ENCODE data around the gene VCL.
"Not testable (repeated sequence)": the region's sequence is repeated elsewhere in the genome, so short reads cannot be mapped to it uniquely, and the experiment has no call there.

The VCL gene

DNA sequence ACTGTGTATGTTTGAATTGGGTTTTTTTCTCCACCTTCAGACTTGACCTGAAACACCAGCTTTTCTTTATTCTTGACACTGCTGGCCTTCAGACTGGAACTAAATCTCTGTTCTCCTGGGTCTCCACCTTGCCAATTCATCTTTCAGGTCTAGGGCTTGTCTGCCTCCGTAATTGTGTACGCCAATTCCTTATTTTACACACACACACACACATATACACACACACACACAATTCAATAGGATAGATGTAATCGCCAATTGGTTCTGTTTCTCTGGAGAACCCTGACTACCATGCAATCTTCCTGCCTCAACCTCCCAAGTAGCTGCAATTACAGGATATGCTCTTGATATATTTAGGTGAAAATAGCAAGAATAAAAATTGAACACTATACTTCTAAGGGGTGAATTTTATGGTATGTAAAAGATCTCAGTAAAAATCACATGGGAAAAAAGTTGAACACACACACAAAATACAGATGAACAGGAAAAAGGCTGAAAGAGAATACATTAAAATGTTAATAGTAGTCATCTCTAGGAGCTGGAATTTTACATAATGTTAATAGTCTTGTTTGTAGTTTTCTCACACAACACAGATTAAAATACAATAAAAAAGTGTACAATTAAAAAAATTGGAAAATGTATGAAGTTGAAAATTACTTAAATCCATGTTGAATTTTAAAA lies 6.6 kb upstream of the VCL start:
- H3K4me3 ChIP-seq = no peak overlapping the region
- peaks cover 50% of the 10 kb centered on the region for H3K4me1 ChIP-seq
- H3K9me3 ChIP-seq = no peaks in the 10 kb centered on the region
- peak overlapping the region; percentile 66 for H3K4me2 ChIP-seq
- no peaks in the 10 kb centered on the region for H3K27me3 ChIP-seq
- no peaks in the 10 kb centered on the region for H3K36me3 ChIP-seq
- H3K9ac ChIP-seq = no peak overlapping the region
- H3K27ac ChIP-seq = peak overlapping the region; percentile 18; the same call in 1 of the 2 replicates
- TF ChIP-seq Cebpa-rat (IDR thresholded peaks at IDR 0.05) = no peak
- H4K20me1 ChIP-seq = no peaks in the 10 kb centered on the region

DNA sequence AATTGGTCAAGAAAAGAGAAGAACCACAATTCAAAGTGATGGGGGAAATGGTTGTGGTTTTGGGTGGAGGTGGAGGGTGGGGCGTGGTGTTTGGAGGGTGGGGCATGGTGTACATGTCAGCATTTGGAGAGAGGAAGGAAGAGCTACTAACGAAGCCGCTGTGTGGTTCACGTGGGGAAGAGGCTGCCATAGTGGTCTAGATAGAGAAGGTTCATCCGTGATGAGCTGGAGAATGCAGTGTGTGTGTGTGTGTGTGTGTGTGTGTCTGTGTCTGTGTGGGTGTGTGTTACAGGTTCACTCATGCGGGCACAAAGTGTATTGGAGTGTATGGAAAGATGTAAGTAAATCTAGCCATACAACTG lies 6.1 kb upstream of the VCL start:
- Histone ChIP-seq H3K4me3 (no peak overlapping the region), H3K27ac (0 out of 2 replicates have a peak overlapping the region, but pooled peaks have one; percentile 35), H3K36me3 (no peaks in the 10 kb centered on the region), H3K9ac (no peak overlapping the region), H3K4me2 (peak overlapping the region; percentile 66), H3K27me3 (no peaks in the 10 kb centered on the region), H3K9me3 (no peaks in the 10 kb centered on the region), H4K20me1 (no peaks in the 10 kb centered on the region), H3K4me1 (peaks cover 50% of the 10 kb centered on the region)
- no peak for TF ChIP-seq Cebpa-rat (IDR thresholded peaks at IDR 0.05)

DNA sequence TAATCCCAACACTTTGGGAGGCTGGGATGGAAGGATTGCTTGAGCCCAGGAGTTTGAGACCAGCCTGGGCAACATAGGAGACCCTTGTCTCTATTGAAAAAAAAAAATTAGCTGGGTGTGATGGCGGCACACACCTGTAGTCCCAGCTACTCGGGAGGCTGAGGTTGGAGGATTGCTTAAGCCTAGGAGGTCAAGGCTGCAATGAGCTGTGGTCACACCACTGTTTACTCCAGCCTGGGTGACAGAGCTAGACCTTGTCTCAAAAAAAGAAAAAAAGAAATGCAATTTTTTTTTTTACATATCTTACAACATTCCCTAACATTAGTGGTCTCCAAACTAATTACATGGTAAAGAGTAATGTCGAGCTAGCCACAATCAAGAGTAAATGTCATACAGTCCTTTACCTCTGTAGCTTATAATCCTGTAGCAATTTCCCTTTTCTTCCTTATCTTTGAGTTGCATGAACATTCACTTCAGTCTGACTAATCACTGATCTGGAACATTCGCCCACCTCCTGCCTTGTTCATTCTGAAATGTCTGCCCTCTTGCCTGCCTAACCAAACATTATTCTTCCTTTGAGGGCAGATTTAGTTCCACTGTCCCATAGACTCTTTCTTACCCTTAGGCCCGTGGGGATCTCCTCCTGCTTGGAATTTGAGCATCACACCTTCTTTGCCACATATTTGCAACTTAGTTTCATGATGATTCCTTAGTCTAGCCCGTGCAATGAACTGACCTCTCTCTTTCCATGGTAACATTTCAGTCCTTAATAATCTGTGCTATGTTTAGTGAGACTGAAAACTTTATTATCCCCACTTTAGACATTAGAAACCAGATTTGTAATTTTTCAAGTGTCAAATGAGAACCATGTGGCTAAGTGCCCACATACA lies 4.8 kb upstream of the VCL start:
- no peaks in the 10 kb centered on the region for H3K27me3 ChIP-seq
- no peak overlapping the region for H3K4me3 ChIP-seq
- H3K36me3 ChIP-seq = no peaks in the 10 kb centered on the region
- peak overlapping the region; percentile 66 for H3K4me2 ChIP-seq
- H3K4me1 ChIP-seq = peaks cover 50% of the 10 kb centered on the region
- no peak overlapping the region; the same call in 1 of the 2 replicates for H3K27ac ChIP-seq
- no peak for TF ChIP-seq Cebpa-rat (IDR thresholded peaks at IDR 0.05)
- peaks cover 2% of the 10 kb centered on the region for H4K20me1 ChIP-seq
- H3K9ac ChIP-seq = no peak overlapping the region
- H3K9me3 ChIP-seq = no peaks in the 10 kb centered on the region

DNA sequence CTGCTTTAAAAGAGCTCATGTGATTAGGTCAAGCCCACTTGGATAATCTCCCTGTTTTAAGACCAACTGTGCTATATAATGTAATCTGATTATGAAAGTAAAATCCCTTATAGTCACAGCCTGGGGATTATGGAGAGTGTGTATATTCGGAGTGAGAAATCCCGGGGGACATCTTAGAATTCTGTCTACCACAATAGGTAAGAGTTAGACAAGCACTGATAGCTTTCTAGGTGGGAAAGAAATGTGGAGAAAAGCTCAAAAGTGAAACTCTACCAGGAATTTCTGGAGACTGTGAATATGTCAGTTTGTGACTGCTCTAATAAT lies 2.9 kb upstream of the VCL start:
- H3K4me3 ChIP-seq = no peak overlapping the region
- H3K4me2 ChIP-seq = peak overlapping the region; percentile 30
- no peaks in the 10 kb centered on the region for H3K36me3 ChIP-seq
- peaks cover 54% of the 10 kb centered on the region for H3K4me1 ChIP-seq
- no peak overlapping the region; the same call in 1 of the 2 replicates for H3K27ac ChIP-seq
- H3K9me3 ChIP-seq = no peaks in the 10 kb centered on the region
- H4K20me1 ChIP-seq = peaks cover 20% of the 10 kb centered on the region
- no peaks in the 10 kb centered on the region for H3K27me3 ChIP-seq
- TF ChIP-seq Cebpa-rat (IDR thresholded peaks at IDR 0.05) = no peak
- H3K9ac ChIP-seq = peak overlapping the region; percentile 6; the same call in 1 of the 2 replicates

DNA sequence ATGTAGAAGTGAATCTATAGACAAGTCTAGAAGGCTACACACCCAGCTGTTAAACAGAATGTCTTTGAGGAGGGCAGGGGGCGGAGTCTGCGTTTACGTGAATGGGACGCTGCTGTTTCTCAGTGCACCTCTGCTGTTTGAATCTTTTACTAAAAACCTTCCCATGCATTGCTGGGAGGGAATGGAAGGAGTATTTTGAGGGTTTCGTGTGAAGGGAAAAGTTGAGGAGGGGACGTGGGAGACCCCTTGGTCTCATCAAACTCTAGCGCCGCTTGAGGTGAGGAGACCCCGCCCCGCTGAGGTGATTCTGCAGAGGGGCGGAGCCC lies 492 bp upstream of the VCL start:
- TF ChIP-seq Cebpa-rat (IDR thresholded peaks at IDR 0.05) = no peak
- peaks cover 20% of the 10 kb centered on the region for H4K20me1 ChIP-seq
- peaks cover 8% of the 10 kb centered on the region; the same call in 1 of the 2 replicates for H3K36me3 ChIP-seq
- no peaks in the 10 kb centered on the region for H3K27me3 ChIP-seq
- H3K4me1 ChIP-seq = peaks cover 60% of the 10 kb centered on the region
- H3K4me2 ChIP-seq = peak overlapping the region; percentile 94
- no peaks in the 10 kb centered on the region for H3K9me3 ChIP-seq
- peak overlapping the region; percentile 93 for H3K4me3 ChIP-seq
- H3K9ac ChIP-seq = peak overlapping the region; percentile 90
- peak overlapping the region; percentile 84 for H3K27ac ChIP-seq

DNA sequence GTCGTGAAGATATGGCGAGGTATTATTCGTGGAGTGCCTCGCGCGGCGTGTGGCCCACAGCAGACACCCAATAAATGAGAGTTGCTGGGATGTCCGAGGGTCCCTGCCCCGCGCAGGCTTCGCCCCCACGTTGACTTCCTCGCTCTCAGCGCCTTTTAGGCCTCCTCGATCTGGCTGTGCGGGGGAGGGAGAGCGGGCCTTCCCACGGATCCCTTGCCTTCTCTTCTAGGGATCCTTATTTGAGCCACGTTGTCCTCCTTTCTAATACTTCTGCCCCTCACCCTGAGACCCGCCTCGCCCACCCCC lies 660 bp downstream of the VCL start:
- H3K27ac ChIP-seq = peak overlapping the region; percentile 84
- peak overlapping the region; percentile 94 for H3K4me2 ChIP-seq
- no peaks in the 10 kb centered on the region for H3K27me3 ChIP-seq
- no peaks in the 10 kb centered on the region for H3K9me3 ChIP-seq
- peaks cover 20% of the 10 kb centered on the region for H4K20me1 ChIP-seq
- H3K4me1 ChIP-seq = peaks cover 60% of the 10 kb centered on the region
- H3K36me3 ChIP-seq = peaks cover 9% of the 10 kb centered on the region; the same call in 1 of the 2 replicates
- no peak for TF ChIP-seq Cebpa-rat (IDR thresholded peaks at IDR 0.05)
- H3K4me3 ChIP-seq = peak overlapping the region; percentile 93
- peak overlapping the region; percentile 90 for H3K9ac ChIP-seq

DNA sequence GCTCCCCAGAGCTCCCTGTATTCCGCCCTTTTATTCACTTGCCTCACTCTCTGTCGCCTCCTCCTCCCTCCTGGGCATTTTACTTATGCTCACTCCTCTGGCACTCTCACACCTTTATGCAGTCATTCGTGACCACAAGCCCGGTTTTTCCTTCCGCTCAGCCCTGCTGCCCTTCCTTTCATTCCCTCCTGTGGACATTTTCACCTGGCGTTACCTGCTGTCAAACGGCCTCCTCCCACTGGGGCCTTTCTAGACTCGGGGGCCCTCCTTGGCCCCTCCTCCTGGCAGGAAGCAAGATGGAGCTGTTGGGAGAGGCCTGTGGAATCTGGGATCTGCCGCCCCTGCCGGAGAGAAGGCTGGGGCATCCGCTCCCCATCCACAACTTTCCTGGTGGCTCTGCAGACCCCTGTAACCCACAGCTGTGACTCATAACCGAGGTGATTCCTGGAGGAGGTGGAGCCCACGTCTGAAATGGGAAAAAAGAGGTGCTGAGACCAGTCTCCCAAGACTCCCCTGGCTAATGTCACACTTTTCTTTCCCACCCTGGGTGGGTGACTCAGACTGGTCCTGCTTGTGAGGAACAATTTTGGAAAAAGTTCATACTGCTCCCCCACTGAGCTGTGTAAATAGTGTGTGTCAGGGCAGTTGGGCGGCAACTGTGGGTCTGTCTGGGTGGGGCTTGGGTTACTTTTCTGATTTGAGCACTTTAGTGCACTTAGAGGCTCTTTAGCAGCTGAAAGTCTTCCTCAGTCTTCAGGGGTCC lies 1.2 kb downstream of the VCL start:
- TF ChIP-seq Cebpa-rat (IDR thresholded peaks at IDR 0.05) = no peak
- Histone ChIP-seq H3K9ac (peak overlapping the region; percentile 90), H3K36me3 (peaks cover 9% of the 10 kb centered on the region; the same call in 1 of the 2 replicates), H3K4me2 (peak overlapping the region; percentile 94), H3K4me1 (peaks cover 61% of the 10 kb centered on the region), H3K4me3 (peak overlapping the region; percentile 93), H4K20me1 (peaks cover 20% of the 10 kb centered on the region), H3K27ac (peak overlapping the region; percentile 84), H3K9me3 (no peaks in the 10 kb centered on the region), H3K27me3 (no peaks in the 10 kb centered on the region)

DNA sequence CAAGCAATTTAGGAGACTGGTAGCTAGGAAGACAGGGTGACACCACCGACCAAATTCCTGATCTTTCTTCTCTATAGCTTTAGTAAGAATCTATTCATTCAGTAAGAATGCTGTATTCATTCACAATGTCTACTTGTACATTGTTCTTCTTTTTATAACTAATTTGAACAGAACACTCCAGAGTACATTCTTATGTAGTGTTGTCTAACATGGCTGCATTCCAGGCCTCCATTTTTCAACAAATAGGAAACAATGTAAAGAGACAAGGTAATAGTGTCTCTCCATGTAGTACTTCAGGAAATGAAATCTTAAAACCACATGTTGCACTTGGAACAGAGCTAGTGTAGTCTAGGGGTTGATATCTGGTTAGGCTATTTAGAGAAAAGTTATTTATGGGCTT lies 1.8 kb downstream of the VCL start:
- H3K27ac ChIP-seq = peak overlapping the region; percentile 84
- H3K9me3 ChIP-seq = no peaks in the 10 kb centered on the region
- peaks cover 9% of the 10 kb centered on the region; the same call in 1 of the 2 replicates for H3K36me3 ChIP-seq
- peaks cover 20% of the 10 kb centered on the region for H4K20me1 ChIP-seq
- H3K27me3 ChIP-seq = no peaks in the 10 kb centered on the region
- peak overlapping the region; percentile 93 for H3K4me3 ChIP-seq
- H3K4me1 ChIP-seq = peaks cover 64% of the 10 kb centered on the region
- peak overlapping the region; percentile 90 for H3K9ac ChIP-seq
- no peak for TF ChIP-seq Cebpa-rat (IDR thresholded peaks at IDR 0.05)
- H3K4me2 ChIP-seq = peak overlapping the region; percentile 94

DNA sequence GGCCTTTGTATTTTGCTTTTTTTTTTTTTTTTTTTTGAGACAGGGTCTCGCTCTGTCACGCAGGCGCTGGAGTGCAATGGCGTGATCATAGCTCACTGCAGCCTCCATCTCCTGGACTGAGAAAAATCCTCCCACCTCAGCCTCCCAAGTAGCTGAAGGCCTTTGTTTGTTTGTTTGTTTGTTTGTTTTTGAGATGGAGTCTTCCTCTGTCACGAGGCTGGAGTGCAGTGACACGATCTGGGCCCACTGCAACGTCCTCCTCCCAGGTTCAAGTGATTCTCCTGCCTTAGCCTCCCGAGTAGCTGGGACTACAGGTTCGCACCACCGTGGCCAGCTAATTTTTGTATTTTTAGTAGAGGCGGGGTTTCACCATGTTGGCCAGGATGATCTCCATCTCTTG lies 2.3 kb downstream of the VCL start:
- peak overlapping the region; percentile 84 for H3K27ac ChIP-seq
- peaks cover 20% of the 10 kb centered on the region for H4K20me1 ChIP-seq
- peaks cover 64% of the 10 kb centered on the region for H3K4me1 ChIP-seq
- not testable (repeated sequence) for H3K27me3 ChIP-seq, H3K36me3 ChIP-seq, H3K9me3 ChIP-seq
- peak overlapping the region; percentile 94 for H3K4me2 ChIP-seq
- H3K4me3 ChIP-seq = peak overlapping the region; percentile 93
- H3K9ac ChIP-seq = peak overlapping the region; percentile 90; the same call in 1 of the 2 replicates

Data from BLaER1 (cell line).